Epithelial cell of esophagus (primary cell): ENCODE measurements around the gene P2RX2.

Experiments used
- DNase-seq: peaks from one replicate; pipeline ENCODE4 v3.0.0; 2010; ENCODE audit warnings: low read depth
- H3K4me3 ChIP-seq: 2 replicates; pipeline ENCODE4 v1.5.1; 2011; ENCODE audit warnings: mild to moderate bottlenecking, low read length, control low read depth
- TF ChIP-seq, protein P1 (sequence below): IDR thresholded peaks from 2 replicates; pipeline ENCODE4 v1.5.1; 2011; ENCODE audit warnings: low read depth, mild to moderate bottlenecking, low read length, control low read depth, inconsistent platforms; ENCODE audit not compliant: insufficient read depth; ENCODE audit errors: missing control alignments

P2RX2 gene

DNA sequence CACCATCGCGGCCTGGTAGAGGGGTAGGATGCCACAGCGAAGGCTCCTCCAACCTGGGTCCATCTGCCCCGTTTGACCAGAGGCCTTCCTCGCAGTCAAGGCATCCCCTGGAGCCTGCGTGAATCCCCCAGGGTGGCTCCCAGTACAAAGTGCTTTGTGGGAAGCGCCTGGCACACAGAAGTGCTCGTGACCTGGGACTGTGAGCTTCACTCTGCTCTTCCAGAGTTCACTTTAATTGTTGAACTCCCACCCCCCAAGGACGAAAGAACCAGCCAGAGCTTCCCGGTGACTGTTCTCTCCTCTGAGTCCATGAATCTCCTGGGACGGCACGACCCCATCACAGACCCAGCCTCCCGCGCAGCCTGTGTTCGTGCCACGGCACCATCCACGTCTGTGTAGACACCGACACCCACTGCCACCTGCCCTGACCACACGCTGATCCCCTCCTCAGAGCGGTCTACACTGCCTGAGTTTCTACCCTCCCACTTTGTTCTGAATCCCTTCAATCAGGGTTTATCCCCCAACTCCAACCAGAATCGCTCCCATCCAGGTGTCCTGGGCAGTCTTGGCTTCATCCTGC, 15.9 kb downstream of the P2RX2 start:
- H3K4me3 ChIP-seq: no peak overlapping the region
- no peak for DNase-seq
- TF ChIP-seq, protein P1, sequence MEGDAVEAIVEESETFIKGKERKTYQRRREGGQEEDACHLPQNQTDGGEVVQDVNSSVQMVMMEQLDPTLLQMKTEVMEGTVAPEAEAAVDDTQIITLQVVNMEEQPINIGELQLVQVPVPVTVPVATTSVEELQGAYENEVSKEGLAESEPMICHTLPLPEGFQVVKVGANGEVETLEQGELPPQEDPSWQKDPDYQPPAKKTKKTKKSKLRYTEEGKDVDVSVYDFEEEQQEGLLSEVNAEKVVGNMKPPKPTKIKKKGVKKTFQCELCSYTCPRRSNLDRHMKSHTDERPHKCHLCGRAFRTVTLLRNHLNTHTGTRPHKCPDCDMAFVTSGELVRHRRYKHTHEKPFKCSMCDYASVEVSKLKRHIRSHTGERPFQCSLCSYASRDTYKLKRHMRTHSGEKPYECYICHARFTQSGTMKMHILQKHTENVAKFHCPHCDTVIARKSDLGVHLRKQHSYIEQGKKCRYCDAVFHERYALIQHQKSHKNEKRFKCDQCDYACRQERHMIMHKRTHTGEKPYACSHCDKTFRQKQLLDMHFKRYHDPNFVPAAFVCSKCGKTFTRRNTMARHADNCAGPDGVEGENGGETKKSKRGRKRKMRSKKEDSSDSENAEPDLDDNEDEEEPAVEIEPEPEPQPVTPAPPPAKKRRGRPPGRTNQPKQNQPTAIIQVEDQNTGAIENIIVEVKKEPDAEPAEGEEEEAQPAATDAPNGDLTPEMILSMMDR: no peak

DNA sequence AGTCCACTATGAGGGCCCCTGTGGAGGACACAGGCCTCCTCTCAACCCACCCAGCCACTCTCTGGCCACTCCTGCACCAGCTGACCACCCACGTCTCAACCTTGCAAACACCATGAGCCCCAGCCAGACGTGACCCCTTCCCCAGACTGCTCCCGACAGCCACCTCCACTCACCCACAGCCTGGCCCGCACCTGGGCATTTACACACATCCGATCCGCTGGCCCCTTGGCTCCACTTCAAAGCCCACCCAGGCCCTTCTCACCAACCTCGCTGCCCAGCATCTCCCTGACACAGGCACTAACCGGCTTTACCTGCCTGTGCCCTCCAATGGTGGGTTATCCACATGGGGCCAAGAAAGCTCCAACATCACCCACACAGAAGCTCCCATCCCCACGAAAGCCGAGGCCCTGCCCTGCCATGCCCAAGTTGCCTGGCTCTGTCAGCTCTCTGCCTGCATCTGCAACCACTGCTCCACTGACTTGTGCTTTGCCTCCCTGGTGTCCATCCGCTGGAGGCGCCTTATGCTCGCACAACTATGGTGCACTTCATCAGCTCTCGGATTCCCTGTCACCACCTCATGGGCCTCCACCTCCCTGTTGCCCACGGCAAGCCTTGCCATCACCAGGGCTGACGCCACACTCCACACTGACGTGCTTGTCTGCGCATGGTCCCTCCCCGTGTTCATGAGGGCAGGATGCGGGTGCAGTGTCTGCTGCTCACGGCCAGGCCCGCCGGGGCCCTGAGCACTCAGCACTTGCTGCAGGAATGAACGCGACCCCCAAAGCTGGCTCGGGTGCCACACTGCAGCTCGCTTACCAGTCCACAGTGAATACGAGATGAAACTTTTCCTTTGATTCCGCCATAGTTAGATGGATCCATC, 16.7 kb downstream of the P2RX2 start:
- TF ChIP-seq, protein P1: no peak
- H3K4me3 ChIP-seq: no peak overlapping the region
- no peak for DNase-seq

DNA sequence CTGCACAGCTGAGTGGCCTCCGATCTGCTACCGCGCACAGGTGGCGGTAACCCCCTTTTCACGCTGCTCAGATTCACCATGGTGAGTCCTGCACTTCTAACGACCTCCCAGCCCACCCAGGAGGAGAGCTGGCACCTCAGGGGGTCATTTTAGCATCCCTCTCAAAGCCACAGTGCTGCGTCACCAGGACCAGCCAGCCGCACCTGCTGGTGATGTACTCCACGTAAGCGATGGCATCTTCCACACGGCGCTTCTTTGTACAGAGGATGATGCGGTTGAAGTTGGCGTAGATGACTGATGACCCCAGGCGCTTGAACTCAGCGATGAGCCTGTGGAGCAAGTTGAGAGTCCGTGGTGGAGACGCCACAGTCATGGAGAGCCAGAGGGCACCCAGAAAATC, 19.2 kb downstream of the P2RX2 start:
- DNase-seq: no peak
- H3K4me3 ChIP-seq: no peak overlapping the region
- TF ChIP-seq, protein P1: no peak

DNA sequence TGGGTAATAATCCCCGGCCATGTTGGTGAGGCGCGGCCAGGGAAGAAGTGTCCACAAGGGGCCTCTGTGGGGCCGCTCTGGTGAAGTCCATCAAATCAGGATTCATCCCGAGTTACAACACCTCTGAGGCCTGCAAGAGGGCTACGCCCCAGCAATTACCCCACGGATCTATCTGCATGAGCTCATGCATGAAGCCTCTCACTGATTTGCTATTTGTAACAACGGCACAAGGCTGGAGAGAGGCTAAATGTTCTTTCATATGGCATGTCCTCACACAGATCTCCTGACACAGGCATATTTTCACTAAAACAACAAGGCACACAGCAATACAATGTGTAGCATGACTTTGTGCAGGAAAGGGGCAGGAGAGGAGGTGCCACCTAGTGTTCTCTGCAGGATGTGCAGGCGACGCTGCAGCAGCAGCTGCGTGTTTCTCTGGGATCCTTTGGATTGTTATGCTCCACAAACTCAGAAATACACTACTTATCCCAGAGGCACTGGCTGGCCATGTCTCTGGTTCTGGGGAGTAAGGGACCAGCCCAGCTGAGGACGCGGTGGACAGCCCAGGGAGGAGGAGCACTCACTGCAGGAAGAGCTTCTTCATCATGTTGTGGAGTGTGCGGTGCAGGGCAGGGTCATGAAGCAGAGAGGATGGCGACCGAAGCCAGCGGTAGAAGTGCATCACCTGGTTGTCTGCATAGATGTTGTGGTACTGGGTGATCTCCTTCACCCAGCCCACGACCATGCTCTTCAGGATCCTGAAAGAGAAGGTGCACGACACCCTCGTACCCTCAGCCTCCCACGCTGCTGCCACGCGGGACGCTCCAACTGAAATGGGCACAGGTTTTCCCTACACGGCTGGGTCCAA, 20.2 kb downstream of the P2RX2 start:
- H3K4me3 ChIP-seq: no peak overlapping the region
- DNase-seq: peak; percentile 54
- TF ChIP-seq, protein P1: peak; percentile 94

DNA sequence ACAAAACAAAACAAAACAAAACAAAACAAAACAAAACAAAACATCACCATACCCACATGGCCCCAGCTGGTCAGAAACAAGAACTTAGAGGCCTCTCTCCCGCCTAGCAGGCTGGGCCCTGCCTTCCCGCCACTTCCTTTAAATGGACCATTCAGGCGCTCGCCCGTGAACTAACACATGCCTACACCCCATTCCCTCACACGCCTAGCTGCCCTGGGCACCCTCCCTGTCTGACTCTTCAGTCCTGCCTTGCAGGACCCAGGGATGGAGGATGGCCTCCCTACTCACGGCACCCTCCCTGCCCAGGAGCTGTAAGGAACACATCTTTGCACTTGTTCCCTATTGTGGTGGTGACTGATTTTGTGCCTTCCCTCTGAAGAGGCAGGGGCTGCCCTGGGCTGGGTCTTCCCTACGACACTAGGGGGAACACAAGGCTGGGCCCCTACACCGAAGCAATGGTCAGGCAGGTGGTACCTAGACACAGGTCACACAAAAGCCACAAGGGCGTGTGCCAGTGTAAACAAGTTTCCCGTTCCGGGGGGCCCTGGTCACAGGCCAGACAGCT, 21.5 kb downstream of the P2RX2 start:
- TF ChIP-seq, protein P1: no peak
- H3K4me3 ChIP-seq: no peak overlapping the region
- no peak for DNase-seq

DNA sequence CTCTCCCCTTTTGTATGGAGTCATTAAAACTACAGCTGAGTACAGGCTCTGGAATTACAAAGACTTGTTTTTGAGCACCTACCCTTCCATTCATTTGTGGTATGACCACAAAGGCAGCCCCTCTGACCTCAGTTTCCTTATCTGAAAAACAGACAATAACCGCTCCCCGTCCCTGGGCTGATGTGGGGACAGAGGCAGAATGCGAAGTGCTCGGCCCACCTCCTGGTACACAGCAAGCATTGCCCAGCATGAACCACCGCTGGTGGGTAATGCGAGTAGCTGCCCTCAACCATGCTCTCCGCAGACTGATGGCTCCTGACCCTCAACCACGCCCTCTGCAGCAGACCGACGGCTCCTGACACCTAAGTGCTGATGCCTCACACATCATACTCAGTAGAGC, 22.4 kb downstream of the P2RX2 start:
- no peak for DNase-seq
- TF ChIP-seq, protein P1: no peak
- H3K4me3 ChIP-seq: no peak overlapping the region
